ENCODE results near the gene FARP1.
"Not testable (repeated sequence)": the region's sequence is repeated elsewhere in the genome, so short reads cannot be mapped to it uniquely, and the experiment has no call there.

GRCh38 chr13:98271646-98272045, 128.8 kb downstream of the FARP1 start:
- TF ChIP-seq ZNF423 (tag by site-specific recombination; IDR thresholded peaks at IDR 0.05); REST (tag by site-specific recombination; IDR thresholded peaks at IDR 0.05); GFI1B (tag by site-specific recombination; IDR thresholded peaks at IDR 0.05); ATF2 (tag by site-specific recombination; IDR thresholded peaks at IDR 0.05; ENCODE audit: low read depth); CTCF (tag by site-specific recombination; IDR thresholded peaks at IDR 0.05); ZNF274 (IDR thresholded peaks at IDR 0.05; ENCODE audit: low read length); ZNF274 (tag by site-specific recombination; IDR thresholded peaks at IDR 0.05; ENCODE audit: borderline replicate concordance); ZNF10 (tag by site-specific recombination; IDR thresholded peaks at IDR 0.05): not testable (repeated sequence)
